Esophagus squamous epithelium (tissue), 5 donors: ENCODE data around the gene FIGNL2. TPM values are rescaled to one million over a fixed set of nuclear protein-coding genes. Genes with fewer than 3 reads are reported as not detected.

Source experiments
- DNase-seq: peaks from one replicate; lab custom pipeline; 2025; lab: John Stamatoyannopoulos, UW
- H3K27ac ChIP-seq, 4 donors: fragments of 200-600 bp; sonication (generic); one replicate each; pipeline ENCODE4 v1.5.1; 2016 to 2019; ENCODE audit warnings: mild to moderate bottlenecking in 1 of 4
- H3K27me3 ChIP-seq, 4 donors: fragments of 200-600 bp; sonication (generic); 1 replicate in 3 of 4; 2 replicates in 1 of 4; pipeline versions ENCODE4 v1.5.1 to v1.6.0; 2017 to 2021; ENCODE audit warnings: antibody characterized with exemption in 1 of 4
- H3K36me3 ChIP-seq, 3 donors: fragments of 200-600 bp; sonication (generic); one replicate each; pipeline ENCODE4 v1.5.1; 2016 to 2019
- H3K4me1 ChIP-seq, 3 donors: fragments of 200-600 bp; sonication (generic); one replicate each; pipeline ENCODE4 v1.5.1; 2017 to 2019
- H3K4me3 ChIP-seq, 4 donors: fragments of 200-600 bp; sonication (generic); 1 replicate in 3 of 4; 2 replicates in 1 of 4; pipeline ENCODE4 v1.5.1; 2016 to 2019; ENCODE audit warnings: mild to moderate bottlenecking in 2 of 4, moderate library complexity in 1 of 4
- H3K9me3 ChIP-seq, 3 donors: fragments of 200-600 bp; sonication (generic); one replicate each; pipeline ENCODE4 v1.5.1; 2016 to 2019
- POLR2A ChIP-seq, 4 donors: fragments of 450-650 bp; IDR thresholded peaks; one replicate each; pipeline ENCODE4 v1.6.1; 2017; ENCODE audit warnings: antibody characterized with exemption in 4 of 4, mild to moderate bottlenecking in 4 of 4, moderate library complexity in 3 of 4
- WGBS, 2 donors: methylation state at CpG; one replicate each; pipeline ENCODE4 v1.1.5; 2018; 5-methylcytosine and 5-hydroxymethylcytosine counted together
- intact Hi-C: fragments of 100-400 bp; cut with DNase I; formaldehyde crosslinking; loops from one replicate; pipeline ENCODE4 v1.15.0; 2022
- total RNA-seq, 4 donors: library from RNA; depleted of rRNA; stranded (reverse); fragments of >200 nt; gene quantifications; one replicate each; pipeline ENCODE4 v1.1.0, GENCODE V29; 2016
- TF ChIP-seq, protein P1 (sequence below), 6 experiments: fragments of 450-650 bp in 4 of 6; fragments of 200-600 bp in 2 of 6; sonication (generic) in 2 of 6; IDR thresholded peaks; one replicate each; pipeline ENCODE4 v1.5.1; 2016 to 2019; ENCODE audit warnings: antibody characterized with exemption in 6 of 6, mild to moderate bottlenecking in 4 of 6, moderate library complexity in 4 of 6
- donor health status: DM: yes; HTN: yes; CAD: no.

The FIGNL2 gene
- total RNA-seq, 4 donors from 2014 or later, result 0.18 to 0.38 (median 0.19) TPM; not detected in 1

- 95 to 100% methylated on average over 1 of the region's 1 CpG for WGBS, 2 donors
- intact Hi-C loops, result no loop called here
Measured at GRCh38 chr12:51793201-51793600, 55.3 kb downstream of the FIGNL2 start.

GRCh38 chr12:51792417-51792816 lies 56.1 kb downstream of the FIGNL2 start:
- TF ChIP-seq, protein P1, sequence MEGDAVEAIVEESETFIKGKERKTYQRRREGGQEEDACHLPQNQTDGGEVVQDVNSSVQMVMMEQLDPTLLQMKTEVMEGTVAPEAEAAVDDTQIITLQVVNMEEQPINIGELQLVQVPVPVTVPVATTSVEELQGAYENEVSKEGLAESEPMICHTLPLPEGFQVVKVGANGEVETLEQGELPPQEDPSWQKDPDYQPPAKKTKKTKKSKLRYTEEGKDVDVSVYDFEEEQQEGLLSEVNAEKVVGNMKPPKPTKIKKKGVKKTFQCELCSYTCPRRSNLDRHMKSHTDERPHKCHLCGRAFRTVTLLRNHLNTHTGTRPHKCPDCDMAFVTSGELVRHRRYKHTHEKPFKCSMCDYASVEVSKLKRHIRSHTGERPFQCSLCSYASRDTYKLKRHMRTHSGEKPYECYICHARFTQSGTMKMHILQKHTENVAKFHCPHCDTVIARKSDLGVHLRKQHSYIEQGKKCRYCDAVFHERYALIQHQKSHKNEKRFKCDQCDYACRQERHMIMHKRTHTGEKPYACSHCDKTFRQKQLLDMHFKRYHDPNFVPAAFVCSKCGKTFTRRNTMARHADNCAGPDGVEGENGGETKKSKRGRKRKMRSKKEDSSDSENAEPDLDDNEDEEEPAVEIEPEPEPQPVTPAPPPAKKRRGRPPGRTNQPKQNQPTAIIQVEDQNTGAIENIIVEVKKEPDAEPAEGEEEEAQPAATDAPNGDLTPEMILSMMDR (IDR thresholded peaks at IDR 0.05), result no peak
- no peak for TF ChIP-seq POLR2A (IDR thresholded peaks at IDR 0.05)
- no peaks in the 10 kb centered on the region for H3K9me3 ChIP-seq
- H3K27ac ChIP-seq, result no peak overlapping the region
- no peaks in the 10 kb centered on the region for H3K36me3 ChIP-seq
- intact Hi-C loops, result no loop called here
- DNase-seq, result no peak
- 91 to 97% methylated on average over 5 of the region's 5 CpGs for WGBS, 2 donors
- H3K4me3 ChIP-seq, result no peak overlapping the region
- H3K4me1 ChIP-seq, result no peaks in the 10 kb centered on the region
- H3K27me3 ChIP-seq, result no peaks in the 10 kb centered on the region

More at GRCh38 chr12:51793201-51793600, 55.3 kb downstream of the FIGNL2 start:
- no peak overlapping the region for H3K27ac ChIP-seq
- H3K4me3 ChIP-seq, result no peak overlapping the region
- no peaks in the 10 kb centered on the region for H3K36me3 ChIP-seq
- no peaks in the 10 kb centered on the region for H3K9me3 ChIP-seq
- no peaks in the 10 kb centered on the region for H3K4me1 ChIP-seq
- TF ChIP-seq, protein P1 (IDR thresholded peaks at IDR 0.05), result no peak
- no peak for TF ChIP-seq POLR2A (IDR thresholded peaks at IDR 0.05)
- H3K27me3 ChIP-seq, result no peaks in the 10 kb centered on the region
- no peak for DNase-seq

DNA sequence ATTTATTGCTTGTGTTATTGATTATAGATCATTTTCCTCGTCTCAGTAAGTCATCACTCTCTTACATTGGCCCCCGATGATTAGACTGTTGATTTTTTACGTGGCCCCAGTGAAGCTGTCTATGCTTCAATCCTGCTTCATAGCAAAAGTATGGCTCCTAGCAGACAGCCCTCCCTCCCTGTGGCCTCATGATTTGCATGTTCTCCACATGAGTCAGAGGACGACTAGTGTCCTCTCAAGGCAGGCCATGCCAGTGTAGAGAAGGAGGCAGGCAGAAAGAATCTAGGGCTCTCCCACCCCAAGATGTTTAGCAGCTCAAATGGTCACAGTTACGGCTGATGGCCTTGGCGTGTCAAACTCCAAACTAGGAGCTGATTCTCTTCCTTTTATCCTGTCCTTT lies 59.6 kb downstream of the FIGNL2 start:
- Histone ChIP-seq H3K27me3 (no peaks in the 10 kb centered on the region), H3K36me3 (no peaks in the 10 kb centered on the region), H3K9me3 (no peaks in the 10 kb centered on the region), H3K4me1 (no peaks in the 10 kb centered on the region), H3K4me3 (no peak overlapping the region), H3K27ac (no peak overlapping the region)
- 83 to 85% methylated on average over 6 of the region's 6 CpGs for WGBS, 2 donors
- intact Hi-C loops, result no loop called here
- TF ChIP-seq, protein P1 (IDR thresholded peaks at IDR 0.05), result no peak
- TF ChIP-seq POLR2A (IDR thresholded peaks at IDR 0.05), result no peak
- DNase-seq, result no peak

DNA sequence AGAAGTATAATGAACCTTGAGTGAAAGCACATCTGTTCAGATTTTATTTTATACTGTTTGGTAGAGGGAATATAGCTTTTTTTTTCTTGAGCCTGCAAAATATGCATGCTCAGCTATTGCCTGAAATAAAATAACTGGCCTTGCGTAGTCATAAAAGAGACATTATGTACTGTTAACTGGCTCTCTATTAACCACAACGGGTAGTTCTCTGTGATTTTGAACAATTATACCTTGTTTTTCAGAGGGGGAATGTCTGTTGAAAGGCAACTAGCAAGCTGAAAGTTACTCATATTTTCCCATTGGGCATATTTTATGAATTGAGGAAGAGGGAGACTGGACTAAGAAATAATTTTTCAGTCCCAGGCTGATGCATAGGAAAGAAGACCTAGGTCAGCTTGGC lies 62.6 kb downstream of the FIGNL2 start:
- Histone ChIP-seq H3K4me1 (no peaks in the 10 kb centered on the region), H3K9me3 (no peaks in the 10 kb centered on the region), H3K4me3 (no peak overlapping the region), H3K36me3 (no peaks in the 10 kb centered on the region), H3K27me3 (peaks cover 0 to 4% (median 0%) of the 10 kb centered on the region in 4 donors), H3K27ac (no peak overlapping the region)
- WGBS, 2 donors, result 75 to 80% methylated on average over 2 of the region's 2 CpGs
- no peak for DNase-seq
- intact Hi-C loops, result no loop called here
- TF ChIP-seq, protein P1 (IDR thresholded peaks at IDR 0.05), result no peak
- TF ChIP-seq POLR2A (IDR thresholded peaks at IDR 0.05), result no peak

DNA sequence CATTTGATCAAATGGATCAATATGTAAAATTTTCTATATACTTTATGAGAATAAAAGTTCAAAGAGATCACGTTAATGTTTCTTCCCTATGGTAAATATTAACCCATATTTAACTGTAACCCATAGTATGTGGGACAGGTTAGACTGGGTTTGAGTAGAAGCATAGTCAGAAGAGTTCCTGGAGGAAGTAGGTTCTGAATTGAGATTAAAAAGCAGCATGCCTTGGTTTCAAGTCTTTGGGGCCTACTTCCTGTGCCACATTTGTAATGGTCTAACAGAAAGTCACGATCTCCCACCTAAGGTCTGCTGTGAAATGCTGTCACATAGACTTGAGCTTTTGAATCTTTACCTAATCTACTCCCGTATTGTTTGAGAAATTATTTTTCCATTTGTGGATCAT lies 63.8 kb downstream of the FIGNL2 start:
- intact Hi-C loops, result no loop called here
- TF ChIP-seq, protein P1 (IDR thresholded peaks at IDR 0.05), result no peak
- no peak for TF ChIP-seq POLR2A (IDR thresholded peaks at IDR 0.05)
- Histone ChIP-seq H3K4me1 (no peaks in the 10 kb centered on the region), H3K36me3 (no peaks in the 10 kb centered on the region), H3K4me3 (no peak overlapping the region), H3K9me3 (no peaks in the 10 kb centered on the region), H3K27ac (no peak overlapping the region), H3K27me3 (peaks cover 0 to 7% (median 0%) of the 10 kb centered on the region in 4 donors)
- 79 to 81% methylated on average over 3 of the region's 3 CpGs for WGBS, 2 donors
- DNase-seq, result no peak
